ENCODE data around the gene PSMD8. TPM values are rescaled to one million over a fixed set of nuclear protein-coding genes. Genes with fewer than 3 reads are reported as not detected.
A peak's percentile ranks its signal among the peaks of the same experiment; 100 is the strongest.
"Not testable (repeated sequence)": the region's sequence is repeated elsewhere in the genome, so short reads cannot be mapped to it uniquely, and the experiment has no call there.

PSMD8 gene
- polyA plus RNA-seq, 10 donors: 111 to 143 (median 121) TPM

DNA sequence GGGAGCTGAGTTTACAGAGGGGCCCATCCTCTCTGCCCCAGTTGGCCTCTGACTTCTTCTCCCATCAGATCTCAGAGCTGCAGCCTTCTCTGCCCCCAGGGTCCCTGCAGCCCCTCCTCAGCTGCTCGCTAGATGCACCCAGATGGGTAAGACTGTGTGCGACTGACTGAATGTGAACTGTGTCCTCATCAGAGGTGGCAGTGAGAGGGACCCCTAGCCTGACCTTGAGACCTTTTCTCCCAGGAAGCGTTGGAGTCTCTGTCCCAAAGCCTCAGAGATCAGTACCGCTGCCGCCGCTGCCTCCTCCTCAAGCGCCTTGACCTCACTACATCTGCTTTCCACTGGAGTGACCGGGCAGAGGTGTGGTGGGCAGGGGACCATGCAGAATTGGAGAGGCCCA, 30.9 kb downstream of the PSMD8 start:
- DNase-seq: no peak

DNA sequence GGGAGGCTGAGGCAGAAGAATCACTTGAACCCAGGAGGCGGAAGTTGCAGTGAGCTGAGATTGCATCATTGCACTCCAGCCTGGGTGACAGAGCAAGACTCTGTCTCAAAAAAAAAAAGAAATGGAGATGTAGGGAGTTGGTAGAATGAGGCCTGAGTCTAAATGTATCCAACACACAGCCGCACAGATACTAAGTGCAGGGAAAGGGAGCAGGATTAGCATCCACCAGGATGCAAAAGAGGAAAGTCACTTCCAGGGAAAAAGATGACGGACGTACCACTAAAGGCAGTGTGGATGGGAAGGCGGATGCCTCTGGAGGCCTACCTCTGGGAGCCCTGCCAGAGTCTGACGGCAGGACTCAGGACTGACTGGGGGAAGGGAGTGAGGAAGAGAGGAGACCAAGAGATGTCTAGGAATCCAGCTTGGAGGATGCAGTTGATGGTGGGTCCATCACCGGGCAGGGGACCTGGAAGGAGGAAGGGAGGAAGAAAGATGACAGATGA, 35.3 kb downstream of the PSMD8 start:
- peak; percentile 70 to 85 (median 73) for DNase-seq

DNA sequence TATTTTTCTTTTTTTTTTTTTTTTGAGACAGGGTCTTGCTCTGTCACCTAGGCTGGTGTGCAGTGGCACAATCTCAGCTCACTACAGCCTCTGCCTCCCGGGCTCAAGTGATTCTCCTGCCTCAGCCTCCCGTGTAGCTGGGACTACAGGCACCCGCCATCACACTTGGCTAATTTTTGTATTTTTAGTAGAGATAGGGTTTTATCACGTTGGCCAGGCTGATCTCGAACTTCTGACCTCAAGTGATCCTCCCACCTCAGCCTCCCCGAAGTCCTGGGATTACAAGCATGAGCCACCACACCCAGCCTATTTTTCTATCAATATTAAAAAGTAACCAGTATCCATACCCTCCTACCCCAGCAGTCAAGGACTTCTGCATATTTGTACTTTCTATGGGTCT, 36.0 kb downstream of the PSMD8 start:
- not testable (repeated sequence) for DNase-seq

DNA sequence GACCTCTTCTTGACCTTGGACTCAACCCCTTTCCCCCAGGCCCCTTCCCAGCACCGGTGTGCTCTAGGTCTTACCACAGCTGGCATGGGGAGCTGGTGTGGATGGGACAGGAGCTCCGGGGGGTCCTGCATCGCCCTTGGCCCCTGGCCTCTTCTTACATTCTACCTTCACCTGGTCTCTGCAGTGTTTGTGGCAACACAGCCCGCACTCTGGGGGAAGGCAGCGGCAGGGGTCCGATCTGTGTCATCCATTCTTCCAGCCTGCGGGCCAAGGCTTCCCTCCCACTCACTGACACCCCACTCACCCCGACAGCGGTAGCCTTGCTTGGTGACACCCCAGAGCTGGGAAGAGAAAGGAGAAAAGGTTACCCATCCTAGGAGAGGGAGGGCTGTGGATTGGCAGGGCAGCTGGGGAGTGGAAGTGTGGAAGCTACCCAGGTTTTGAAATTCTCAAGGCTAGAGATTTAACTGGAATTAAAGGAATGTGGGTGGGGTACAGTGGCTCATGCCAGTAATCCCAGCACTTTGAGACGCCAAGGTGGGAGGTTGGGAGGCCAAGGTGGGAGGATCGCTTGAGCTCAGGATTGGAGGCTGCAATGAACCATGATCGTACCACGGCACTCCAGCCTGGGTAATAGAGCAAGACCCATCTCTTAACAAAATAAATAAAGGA, 36.8 kb downstream of the PSMD8 start:
- no peak for DNase-seq

DNA sequence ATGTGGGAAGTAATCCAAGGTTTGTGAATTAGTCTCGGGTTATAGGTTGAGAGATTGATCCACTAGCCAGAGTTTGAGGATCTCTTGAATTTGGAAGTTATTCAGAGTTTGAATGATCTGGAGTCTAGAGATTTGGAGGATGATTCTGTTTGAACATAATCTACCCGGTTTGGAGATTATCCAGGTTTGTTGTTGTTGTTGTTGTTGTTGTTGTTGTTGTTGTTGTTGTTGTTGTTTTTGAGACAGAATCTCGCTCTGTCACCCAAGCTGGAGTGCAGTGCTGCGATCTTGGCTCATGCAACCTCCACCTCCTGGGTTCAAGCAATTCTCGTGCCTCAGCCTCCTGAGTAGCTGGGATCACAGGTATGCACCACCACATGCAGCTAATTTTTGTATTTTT, 37.5 kb downstream of the PSMD8 start:
- DNase-seq: not testable (repeated sequence)

DNA sequence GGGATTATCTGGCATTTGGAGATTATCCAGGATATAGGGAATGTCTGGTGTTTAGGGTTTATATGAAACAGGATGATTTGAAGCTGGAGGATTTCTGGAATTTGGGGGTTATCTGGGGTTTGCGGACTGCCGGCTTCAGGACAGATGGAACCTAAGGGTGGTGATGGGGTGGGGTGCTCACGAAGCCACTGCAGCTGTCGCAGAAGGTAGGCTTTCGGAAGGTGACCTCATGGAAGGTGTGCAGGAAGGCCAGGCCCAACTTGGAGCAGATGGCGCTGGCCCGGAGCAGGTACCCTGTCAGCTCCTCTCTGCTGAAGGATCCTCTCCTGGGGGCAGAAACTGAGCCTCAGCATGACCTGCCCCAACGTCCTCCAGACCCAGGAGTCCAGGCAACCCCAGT, 38.1 kb downstream of the PSMD8 start:
- no peak for DNase-seq

DNA sequence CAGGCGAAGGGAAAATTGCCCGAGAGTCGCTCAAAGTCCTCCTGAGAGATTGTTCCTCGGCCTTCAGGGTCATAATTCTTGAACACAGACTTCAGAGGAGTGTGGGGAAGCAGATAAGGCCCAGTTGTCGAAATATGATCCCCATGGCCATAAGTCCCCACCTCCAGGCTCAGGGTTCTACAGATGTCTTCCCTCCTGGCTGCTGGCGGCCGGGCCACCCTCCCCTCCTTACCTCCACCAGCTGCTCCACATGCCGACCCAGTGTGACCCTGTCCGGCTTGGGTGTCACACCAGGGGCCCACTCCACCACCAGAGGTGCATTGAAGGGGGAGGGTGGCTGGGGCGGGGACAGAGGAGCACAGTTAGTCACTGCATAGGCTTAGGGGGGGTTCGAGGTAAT, 38.6 kb downstream of the PSMD8 start:
- no peak for DNase-seq

DNA sequence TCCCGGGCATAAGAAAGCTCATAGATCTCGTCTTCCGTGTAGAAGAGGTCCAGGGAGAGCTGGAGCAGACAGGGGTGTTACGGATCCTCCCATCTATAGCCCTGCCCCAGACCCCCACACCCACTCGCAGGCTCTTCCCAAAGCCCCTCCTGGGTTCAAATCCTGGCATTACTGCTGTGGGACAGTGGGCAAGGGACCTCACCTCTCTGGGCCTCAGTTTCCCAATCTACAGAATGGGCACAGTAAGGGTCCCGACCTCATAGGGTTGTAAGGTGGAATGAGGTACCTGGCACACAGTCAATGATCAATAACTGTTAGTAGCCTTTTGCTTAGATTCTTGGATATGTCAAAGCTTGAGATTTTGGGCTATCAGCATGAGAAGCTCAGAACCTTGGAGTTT, 39.0 kb downstream of the PSMD8 start:
- no peak for DNase-seq

DNA sequence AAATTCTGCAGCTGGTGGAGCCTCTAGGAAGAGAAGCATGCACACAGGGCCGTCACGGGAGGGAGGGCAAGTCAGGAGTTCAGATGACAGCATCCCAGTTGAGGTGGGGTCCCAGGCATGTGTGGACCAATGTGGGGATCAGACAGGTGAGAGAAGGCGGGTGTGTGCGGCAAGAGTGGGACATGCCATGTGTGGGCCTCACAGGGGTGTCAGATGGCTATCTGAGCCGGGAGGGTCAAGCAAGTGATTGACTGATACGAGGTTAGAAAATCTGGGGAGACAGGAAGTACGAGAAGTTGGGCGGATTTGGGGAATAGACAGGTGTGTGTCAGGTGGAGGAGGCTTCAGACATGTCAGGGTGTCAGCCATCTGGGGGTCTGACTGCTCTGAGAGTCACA, 42.8 kb downstream of the PSMD8 start:
- no peak for DNase-seq

DNA sequence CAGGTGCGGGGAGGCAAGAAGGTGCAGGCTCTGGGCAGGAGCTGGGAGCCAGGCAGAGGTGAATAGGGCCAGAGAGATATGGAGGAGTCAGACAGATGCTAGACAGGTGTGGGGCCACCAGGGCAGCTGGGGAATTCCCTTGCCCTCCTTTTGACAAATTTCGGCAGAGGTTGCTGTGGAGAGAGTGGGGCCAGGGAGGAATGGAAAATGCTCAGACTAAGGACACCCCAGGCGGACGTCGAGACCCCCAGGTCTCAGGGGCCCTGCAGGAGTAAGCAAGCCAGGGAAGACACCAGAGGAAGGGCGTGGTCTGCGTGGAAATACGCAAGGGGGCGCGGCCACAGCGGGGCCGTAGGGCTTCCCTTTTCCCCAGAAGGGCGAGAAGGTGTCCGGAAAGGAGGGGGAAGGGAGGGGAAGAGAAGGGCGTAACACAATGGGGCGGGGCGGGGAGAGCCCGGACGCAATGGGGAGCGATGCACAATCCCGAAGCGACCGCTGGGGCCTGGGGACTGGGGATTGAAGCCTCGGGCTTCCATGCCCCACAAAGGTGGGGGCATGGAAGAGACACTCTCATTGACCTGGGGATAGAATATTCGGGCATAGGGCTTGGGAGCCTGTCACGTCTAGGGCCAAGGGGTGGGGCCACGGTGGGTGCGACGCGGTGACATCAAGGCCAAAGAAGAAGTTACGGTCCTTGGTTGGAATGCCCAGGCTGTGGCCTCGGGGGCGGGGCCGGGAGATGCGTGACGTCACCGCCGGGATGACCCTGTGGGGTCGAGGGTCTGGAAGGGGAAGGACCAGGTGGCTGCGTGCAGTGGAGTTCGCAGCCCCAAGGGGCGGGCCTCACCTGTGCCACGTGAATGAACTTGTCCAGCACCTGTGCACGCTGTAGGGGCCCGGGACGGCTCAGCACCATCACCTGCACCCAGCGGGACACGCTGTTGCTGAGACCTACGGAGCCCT, 43.5 kb downstream of the PSMD8 start:
- peak in 1 of 3 donors; percentile 54 for DNase-seq

DNA sequence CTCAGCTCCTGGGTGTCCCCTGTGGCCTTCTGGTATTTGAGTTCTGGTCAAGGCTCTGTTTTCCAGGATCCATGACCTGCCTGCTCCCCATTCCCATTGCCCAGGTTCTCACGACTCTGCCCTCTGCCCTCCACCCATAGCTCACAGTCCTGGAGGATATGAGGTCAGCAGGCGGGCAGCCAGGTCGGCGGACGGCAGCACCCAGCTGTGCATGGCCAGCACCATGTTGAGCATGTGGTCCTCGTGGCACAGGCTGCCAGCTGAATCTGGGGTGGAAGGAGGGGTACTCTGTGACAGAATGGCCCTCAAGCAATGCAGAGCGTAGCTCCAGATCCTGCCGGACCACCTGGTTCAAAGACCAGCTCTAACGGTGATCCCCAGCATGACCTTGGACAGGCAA, 46.6 kb downstream of the PSMD8 start:
- no peak for DNase-seq

DNA sequence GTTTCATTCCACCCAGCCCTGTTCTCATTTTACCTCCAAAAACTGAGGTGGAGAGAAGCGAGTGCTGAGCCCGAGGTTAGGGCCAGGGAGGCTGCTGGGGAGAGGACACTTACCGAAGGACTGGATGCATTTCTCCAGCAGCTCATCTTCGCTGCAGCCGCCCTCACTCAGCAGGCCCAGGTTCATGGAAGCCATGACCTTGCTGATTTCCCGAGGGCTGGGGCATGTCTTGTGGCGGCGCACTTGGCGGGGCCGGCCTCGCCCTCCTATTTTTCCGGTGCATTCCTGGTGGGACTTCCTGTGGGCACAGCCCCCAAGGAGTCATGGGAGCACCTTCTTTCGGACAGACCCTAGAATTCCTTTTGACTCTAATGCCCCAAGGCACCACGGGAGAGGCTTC, 47.5 kb downstream of the PSMD8 start:
- no peak for DNase-seq

DNA sequence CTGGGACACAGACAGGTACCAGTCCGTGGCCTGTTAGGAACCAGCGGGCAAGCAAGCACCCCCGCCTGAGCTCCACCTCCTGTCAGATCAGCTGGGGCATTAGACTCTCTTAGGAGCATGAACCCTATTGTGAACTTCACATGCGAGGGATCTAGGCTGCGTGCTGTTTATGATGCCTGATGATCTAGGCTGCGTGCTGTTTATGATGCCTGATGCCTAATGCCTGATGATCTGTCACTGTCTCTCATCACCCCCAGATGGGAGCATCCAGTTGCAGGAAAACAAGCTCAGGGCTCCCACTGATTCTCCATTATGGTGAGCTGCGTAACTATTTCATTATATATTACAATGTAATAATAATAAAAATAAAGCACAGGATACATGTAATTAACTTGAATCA, 48.1 kb downstream of the PSMD8 start:
- DNase-seq: no peak

DNA sequence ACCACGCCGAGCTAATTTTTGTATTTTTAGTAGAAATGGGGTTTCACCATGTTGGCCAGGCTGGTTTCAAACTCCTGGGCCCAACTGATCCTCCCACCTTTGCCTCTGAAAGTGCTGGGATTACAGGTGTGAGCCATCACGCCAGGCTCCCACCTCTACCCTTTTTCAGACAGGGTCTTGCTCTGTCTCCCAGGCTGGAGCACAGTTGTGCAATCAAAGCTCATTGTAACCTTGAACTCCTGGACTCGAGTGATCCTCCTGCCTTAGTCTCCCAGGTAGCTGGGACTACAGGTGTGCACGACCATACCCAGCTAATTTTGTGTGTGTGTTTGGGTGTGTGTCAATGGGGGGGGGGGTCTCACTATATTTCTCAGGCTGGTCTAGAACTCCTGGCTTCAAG, 49.9 kb downstream of the PSMD8 start:
- no peak for DNase-seq

DNA sequence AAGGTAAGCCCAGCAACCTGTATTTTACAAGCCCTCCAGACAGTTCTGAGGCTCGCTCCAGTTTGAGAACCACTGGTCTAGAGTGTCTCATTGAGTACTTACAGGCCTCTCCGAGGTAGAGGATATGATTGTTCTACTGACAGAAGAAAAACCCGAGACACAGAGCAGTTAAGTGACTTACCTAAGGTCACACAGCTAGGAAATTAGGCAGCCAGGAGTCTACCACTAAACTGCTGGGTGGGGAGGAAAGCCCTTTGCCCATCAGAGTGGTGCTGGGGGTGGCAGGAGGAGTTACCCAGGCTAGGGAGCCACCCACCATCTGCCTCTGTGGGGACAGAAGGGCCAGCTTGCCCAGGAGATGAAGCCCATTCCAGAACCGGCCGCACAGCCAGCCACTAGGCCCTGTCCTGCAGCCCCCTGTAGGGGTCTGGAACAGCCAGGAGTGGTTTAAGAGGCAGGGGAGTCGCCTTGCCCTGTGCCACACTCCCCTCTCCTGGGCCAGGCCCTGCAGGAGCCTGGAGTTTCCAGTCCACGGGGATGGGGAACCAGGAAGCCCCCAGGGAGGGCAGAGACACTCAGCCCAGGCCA, 50.9 kb downstream of the PSMD8 start:
- DNase-seq: no peak

DNA sequence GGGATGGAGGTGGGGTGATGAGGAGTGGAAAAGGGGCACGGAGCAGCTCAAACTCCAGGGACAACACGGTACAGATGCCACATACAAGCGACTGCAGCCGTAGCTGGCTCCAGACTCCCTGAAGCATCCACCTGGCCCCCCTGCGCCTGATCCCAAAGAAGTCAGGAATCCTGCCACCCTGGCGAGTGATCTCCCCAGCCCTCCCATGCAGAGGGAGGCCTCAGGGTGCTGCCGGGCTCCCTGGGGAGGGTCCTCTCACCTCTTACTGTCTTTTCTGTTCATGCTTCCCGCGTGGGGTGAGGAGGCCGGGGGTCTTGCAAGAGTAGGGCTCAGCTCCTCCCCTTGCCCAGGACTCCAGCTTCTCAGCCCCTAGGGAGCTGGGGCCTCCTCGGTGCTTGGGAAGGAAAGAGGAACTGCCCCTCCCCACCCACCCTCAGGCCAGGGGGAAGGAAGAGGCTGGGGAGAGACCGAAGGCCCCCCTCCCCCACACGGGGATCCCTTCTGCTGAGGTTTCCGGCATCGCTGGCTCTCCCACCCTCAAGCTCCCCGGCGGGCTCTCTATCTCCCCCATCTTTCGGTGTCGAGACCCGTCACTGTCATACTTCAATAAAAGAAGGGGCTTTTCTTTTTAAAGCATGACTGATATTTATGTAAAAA, 51.6 kb downstream of the PSMD8 start, which contains the start of gene RASGRP4:
TSS of gene RASGRP4 (minus strand) at position 410 of the 657 bp plus-strand sequence. CDS start at position 282, 128 bp downstream.
- DNase-seq: peak in 1 of 3 donors; percentile 38

DNA sequence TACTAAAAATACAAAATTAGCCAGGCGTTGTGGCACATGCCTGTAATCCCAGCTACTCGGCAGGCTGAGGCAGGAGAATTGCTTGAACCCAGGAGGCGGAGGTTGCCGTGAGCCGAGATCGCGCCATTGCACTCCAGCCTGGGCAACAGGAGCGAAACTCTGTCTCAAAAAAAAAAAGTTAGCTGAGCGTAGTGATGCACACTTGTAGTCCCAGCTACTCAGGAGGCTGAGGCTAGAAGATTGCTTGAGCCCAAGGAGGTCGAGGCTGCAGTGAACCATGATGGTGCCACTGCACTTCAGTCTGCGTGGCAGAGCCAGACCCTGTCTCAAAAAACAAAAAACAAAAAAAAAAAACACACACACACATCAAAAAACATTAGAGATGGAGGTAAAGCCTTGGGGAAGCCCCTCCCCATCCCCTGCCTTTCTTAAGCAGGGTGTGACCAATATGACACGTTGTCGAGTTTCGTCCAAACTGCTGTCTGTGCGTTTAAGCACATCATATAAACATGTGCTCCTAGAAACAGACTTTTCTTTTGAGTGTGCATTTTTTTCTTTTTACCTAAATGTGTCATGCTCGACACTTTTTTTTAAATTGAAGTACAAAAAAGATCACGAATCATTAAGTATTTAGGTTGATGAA, 52.8 kb downstream of the PSMD8 start:
- DNase-seq: not testable (repeated sequence)

DNA sequence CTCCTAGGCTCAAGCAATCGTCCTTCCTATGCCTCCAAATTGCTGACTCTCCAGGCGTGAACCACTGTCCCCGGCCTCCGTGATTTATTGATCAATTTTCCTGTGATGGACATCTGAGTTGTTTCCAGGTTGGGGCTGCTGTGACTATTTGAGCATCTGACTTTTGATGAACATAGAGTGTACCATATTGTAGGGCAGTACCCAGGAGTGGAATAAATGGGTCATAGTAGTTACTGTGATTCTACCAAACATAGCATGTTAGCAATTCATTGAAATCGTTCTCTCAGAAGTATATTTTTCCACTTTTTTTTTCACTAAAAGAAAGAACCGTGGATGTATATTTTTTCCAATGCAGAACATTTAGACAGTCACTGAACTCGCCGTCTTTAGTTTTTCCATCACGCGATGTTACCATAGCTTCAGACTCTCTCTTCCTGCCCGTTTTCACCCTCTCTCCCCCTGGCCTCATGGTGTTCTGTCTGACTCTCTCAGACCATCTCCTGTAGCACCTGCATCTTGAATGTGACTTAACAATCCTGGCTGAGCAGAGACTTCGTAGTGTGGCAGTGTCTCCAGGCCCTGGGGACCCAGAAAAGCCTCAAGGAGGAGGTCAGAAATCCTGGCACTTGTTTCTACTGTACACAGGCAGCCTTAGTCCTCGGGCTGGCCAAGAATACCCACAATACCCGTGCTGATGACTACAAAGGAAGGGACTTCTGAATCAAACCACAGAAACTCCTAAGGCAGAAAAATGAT, 54.9 kb downstream of the PSMD8 start:
- DNase-seq: no peak

DNA sequence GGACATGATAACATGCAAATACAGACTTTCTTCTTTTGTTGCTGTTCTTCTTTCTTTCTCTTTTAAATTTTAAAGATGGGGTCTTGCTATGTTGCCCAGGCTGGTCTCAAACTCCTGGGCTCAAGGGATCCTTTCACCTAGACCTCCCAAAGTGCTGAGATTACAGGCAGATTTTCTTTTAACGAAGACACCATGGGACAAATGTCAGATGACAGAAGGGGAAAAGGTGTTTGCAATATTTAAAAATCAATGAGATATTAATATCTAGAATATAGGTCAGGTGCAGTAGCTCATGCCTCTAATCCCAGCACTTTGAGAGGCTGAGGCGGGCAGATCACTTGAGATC, 55.4 kb downstream of the PSMD8 start:
- no peak for DNase-seq

DNA sequence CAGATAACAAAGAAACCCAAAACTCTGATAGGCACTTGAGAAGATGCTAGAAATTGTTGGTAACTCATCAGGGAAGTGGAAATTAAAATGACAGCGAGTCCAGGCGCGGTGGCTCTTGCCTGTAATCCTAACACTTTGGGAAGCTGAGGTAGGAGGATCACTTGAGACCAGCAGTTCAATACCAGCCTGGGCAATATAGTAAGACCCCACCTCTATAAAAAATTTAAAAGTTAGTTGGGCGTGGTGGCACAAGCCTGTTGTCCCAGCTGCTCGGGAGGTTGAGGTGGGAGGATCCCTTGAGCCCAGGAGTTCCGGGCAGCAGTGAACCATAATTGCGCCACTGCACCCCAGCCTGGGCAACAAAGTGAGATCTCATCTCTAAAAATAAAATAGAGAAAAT, 56.6 kb downstream of the PSMD8 start:
- DNase-seq: no peak

DNA sequence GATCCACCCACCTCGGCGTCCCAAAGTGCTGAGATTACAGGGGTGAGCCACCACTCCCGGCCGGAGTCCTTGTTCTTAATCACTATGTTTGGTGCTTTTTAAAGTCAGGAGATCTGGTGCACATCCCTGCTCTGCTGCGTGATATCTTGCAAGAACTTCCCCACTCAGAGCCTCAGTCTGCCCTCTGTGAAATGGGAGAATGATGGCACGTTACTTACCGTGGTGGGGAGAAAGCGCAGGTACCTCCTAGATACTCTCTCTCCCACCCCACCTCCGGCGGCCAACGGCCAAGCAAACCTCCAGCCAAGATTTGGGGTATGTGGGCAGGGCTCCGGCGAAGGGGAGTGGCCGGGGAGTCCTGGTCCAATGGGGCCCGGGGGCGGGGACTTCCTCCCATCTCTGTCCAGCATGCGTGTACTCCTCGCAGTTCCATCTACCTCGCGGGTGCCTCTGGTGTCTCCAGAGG, 58.9 kb downstream of the PSMD8 start, which contains the start of gene RYR1:
TSS of gene RYR1 (plus strand) at position 424 of the 466 bp plus-strand sequence. CDS start 139 bp downstream, outside the sequence.
- peak; percentile 62 to 75 (median 69) for DNase-seq

Data from muscle of back (tissue), 11 donors.